ENCODE measurements around the gene HK1. TPM values are rescaled to one million over a fixed set of nuclear protein-coding genes. Genes with fewer than 3 reads are reported as not detected.

HK1 gene
- total RNA-seq, 1 donor from 2014 or later: 61.3 TPM

DNA sequence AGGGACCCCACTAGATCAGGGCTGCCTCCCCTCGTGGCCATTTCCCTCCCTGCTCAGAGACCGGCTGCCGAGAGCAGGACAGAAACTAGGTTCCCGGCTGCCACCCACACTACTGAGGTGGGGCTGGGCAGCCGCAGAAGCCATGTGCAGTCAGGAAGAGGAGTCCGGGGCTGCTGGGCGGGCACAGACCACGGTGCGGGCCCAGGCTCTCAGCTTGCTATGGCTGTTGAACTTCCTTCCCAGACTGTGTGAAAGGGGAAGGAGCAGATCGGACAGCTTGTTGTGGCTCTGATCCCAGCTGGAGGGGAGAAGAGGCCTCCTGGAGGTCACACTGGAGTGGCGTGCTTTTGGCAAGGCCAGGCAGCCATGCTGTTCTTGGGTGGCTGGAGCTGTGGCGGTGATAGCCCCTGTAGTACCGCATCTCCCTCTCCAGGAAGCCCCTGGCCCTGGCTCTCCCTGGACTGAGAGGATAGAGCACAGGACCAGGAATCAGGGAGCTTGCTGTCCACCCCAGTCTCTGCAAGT lies 56.8 kb downstream of the HK1 start:
- DNase-seq (ENCODE audit: extremely low spot score, unreplicated experiment): no peak
- Mint-ChIP-seq H3K4me1 (ENCODE audit: unreplicated experiment) (peaks cover 53% of the 10 kb centered on the region), H3K36me3 (ENCODE audit: unreplicated experiment) (no peaks in the 10 kb centered on the region), H3K27me3 (ENCODE audit: unreplicated experiment) (no peaks in the 10 kb centered on the region), H3K27ac (ENCODE audit: unreplicated experiment) (no peak overlapping the region), H3K9me3 (ENCODE audit: unreplicated experiment) (no peaks in the 10 kb centered on the region), H3K4me3 (ENCODE audit: unreplicated experiment) (no peak overlapping the region)
- TF ChIP-seq, protein P1, sequence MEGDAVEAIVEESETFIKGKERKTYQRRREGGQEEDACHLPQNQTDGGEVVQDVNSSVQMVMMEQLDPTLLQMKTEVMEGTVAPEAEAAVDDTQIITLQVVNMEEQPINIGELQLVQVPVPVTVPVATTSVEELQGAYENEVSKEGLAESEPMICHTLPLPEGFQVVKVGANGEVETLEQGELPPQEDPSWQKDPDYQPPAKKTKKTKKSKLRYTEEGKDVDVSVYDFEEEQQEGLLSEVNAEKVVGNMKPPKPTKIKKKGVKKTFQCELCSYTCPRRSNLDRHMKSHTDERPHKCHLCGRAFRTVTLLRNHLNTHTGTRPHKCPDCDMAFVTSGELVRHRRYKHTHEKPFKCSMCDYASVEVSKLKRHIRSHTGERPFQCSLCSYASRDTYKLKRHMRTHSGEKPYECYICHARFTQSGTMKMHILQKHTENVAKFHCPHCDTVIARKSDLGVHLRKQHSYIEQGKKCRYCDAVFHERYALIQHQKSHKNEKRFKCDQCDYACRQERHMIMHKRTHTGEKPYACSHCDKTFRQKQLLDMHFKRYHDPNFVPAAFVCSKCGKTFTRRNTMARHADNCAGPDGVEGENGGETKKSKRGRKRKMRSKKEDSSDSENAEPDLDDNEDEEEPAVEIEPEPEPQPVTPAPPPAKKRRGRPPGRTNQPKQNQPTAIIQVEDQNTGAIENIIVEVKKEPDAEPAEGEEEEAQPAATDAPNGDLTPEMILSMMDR (IDR thresholded peaks at IDR 0.05): no peak

DNA sequence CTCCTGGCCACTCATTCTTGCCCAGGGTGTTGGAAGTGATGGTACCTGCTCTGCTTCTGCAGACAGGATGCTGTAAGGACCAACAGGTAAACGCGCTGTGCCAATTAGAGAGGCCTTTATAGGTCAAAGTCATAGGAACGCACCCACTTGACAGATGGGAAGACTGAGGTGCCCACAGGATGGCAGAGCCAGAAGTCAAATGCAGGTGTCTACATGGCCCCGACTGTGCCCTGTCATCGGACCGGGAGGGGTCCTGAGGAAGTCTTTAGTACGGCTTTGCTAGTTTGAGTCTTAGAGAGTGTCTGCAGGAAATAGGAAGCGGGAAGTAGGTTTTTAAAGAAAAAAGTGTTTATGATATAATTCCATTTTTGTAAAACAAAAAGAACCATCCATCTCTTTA lies 57.3 kb downstream of the HK1 start:
- H3K4me1 Mint-ChIP-seq (ENCODE audit: unreplicated experiment): peaks cover 53% of the 10 kb centered on the region
- no peak overlapping the region for H3K4me3 Mint-ChIP-seq (ENCODE audit: unreplicated experiment)
- no peaks in the 10 kb centered on the region for H3K36me3 Mint-ChIP-seq (ENCODE audit: unreplicated experiment)
- H3K27ac Mint-ChIP-seq (ENCODE audit: unreplicated experiment): no peak overlapping the region
- H3K27me3 Mint-ChIP-seq (ENCODE audit: unreplicated experiment): no peaks in the 10 kb centered on the region
- H3K9me3 Mint-ChIP-seq (ENCODE audit: unreplicated experiment): no peaks in the 10 kb centered on the region
- no peak for DNase-seq (ENCODE audit: extremely low spot score, unreplicated experiment)
- TF ChIP-seq, protein P1 (IDR thresholded peaks at IDR 0.05): no peak

DNA sequence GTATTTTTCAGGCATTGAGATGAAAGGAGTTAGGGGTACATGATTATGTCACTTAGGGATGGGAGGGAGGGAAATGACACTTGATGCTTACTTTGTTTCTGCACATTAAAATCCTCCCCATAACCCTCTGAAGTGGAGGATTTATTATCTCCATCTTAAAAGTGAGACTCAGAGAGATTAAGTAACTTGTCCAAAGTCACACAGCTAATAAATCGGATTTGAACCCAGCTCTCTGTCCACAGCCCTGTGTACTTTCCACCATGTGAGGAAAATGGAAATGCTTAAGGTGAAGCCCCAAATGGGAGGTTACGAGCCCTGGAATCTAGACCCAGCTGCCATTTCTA lies 58.6 kb downstream of the HK1 start:
- TF ChIP-seq, protein P1 (IDR thresholded peaks at IDR 0.05): no peak
- no peaks in the 10 kb centered on the region for H3K9me3 Mint-ChIP-seq (ENCODE audit: unreplicated experiment)
- peak overlapping the region; percentile 82 for H3K27ac Mint-ChIP-seq (ENCODE audit: unreplicated experiment)
- H3K4me3 Mint-ChIP-seq (ENCODE audit: unreplicated experiment): no peak overlapping the region
- no peaks in the 10 kb centered on the region for H3K36me3 Mint-ChIP-seq (ENCODE audit: unreplicated experiment)
- H3K4me1 Mint-ChIP-seq (ENCODE audit: unreplicated experiment): peaks cover 53% of the 10 kb centered on the region
- no peaks in the 10 kb centered on the region for H3K27me3 Mint-ChIP-seq (ENCODE audit: unreplicated experiment)
- DNase-seq (ENCODE audit: extremely low spot score, unreplicated experiment): no peak

DNA sequence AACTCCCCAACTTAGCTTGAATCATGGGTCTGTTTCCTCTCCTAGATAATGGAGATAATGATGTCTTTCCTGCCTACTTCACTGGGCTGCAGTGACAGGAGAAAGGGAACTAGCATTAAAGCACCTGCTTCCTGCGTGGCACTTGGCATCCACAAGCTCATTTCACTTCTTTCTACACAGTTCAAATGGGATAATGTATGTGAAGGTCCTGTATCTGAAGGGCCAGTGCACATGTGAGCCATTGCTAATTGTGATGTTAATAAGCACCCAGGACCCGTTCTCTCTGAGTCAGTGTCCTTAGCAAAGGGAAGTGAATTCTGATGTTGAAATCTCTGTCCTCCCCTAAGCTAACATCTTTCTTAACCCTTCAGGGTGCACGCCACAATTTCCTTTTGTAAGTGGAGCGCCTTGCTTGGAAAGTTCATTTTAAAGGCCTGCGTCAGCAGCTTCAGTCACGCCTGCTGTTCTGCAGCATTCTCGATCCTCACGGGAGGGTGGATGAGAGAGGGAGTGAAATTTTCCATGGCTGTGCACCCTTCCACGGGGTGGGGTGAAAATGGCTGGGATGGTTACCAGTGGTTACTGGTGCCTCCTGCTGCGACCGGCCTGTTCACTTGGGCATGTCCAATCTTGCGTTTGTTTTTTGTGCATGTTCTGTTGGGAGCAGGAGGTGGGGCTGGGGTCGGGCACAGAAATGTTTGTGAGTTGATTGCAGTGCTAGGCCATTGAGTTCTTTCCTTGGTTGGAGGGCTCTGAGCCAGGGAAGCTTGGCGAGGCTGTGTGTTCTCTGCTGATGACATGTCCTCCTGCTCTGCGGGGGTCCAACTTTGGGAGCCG lies 59.2 kb downstream of the HK1 start:
- Mint-ChIP-seq H3K4me1 (ENCODE audit: unreplicated experiment) (peaks cover 52% of the 10 kb centered on the region), H3K27ac (ENCODE audit: unreplicated experiment) (peak overlapping the region; percentile 82), H3K27me3 (ENCODE audit: unreplicated experiment) (no peaks in the 10 kb centered on the region), H3K4me3 (ENCODE audit: unreplicated experiment) (peak overlapping the region; percentile 32), H3K36me3 (ENCODE audit: unreplicated experiment) (no peaks in the 10 kb centered on the region), H3K9me3 (ENCODE audit: unreplicated experiment) (no peaks in the 10 kb centered on the region)
- DNase-seq (ENCODE audit: extremely low spot score, unreplicated experiment): no peak
- TF ChIP-seq, protein P1 (IDR thresholded peaks at IDR 0.05): no peak

DNA sequence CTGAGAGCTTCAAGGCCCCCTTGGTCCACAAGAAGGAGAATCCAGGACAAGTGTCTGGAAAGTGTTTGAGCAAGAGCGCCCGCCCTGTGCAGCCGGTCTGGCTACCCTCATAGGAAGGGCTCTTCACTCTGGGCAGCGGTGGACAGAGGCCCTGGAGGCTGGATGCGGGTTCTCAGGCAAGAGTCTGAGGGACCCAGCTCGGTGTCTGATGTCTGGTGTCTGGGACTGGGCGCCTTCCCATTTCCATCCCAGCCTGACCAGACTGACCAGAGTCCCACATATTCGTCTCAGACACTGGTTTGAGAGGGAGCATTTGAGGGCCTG lies 59.8 kb downstream of the HK1 start:
- no peak for DNase-seq (ENCODE audit: extremely low spot score, unreplicated experiment)
- TF ChIP-seq, protein P1 (IDR thresholded peaks at IDR 0.05): no peak
- peaks cover 46% of the 10 kb centered on the region for H3K4me1 Mint-ChIP-seq (ENCODE audit: unreplicated experiment)
- peak overlapping the region; percentile 82 for H3K27ac Mint-ChIP-seq (ENCODE audit: unreplicated experiment)
- no peaks in the 10 kb centered on the region for H3K9me3 Mint-ChIP-seq (ENCODE audit: unreplicated experiment)
- H3K27me3 Mint-ChIP-seq (ENCODE audit: unreplicated experiment): no peaks in the 10 kb centered on the region
- H3K4me3 Mint-ChIP-seq (ENCODE audit: unreplicated experiment): no peak overlapping the region
- H3K36me3 Mint-ChIP-seq (ENCODE audit: unreplicated experiment): no peaks in the 10 kb centered on the region
